ENCODE measurements around the gene SUSD4. TPM values are rescaled to one million over a fixed set of nuclear protein-coding genes. Genes with fewer than 3 reads are reported as not detected.
A peak's percentile ranks its signal among the peaks of the same experiment; 100 is the strongest.
"Not testable (repeated sequence)": the region's sequence is repeated elsewhere in the genome, so short reads cannot be mapped to it uniquely, and the experiment has no call there.

The SUSD4 gene
- total and polyA plus RNA-seq, 2 experiments from 2014 or later, result 5.6 to 8.3 TPM

- H3K27ac ChIP-seq, result no peak overlapping the region
- no peaks in the 10 kb centered on the region for H3K79me2 ChIP-seq
- H3K4me1 ChIP-seq (ENCODE audit: insufficient read depth), result peaks cover 10% of the 10 kb centered on the region
- DNase-seq (ENCODE audit: low spot score), result no peak
- no peaks in the 10 kb centered on the region for H3K27me3 ChIP-seq
- TF ChIP-seq CTCF (IDR thresholded peaks at IDR 0.05; ENCODE audit: poor library complexity) (no peak), EZH2 (IDR thresholded peaks at IDR 0.05; ENCODE audit: borderline replicate concordance) (no peak), EZH2phosphoT487 (IDR thresholded peaks at IDR 0.05; ENCODE audit: low read depth, severe bottlenecking, unreplicated experiment) (no peak)
- no peaks in the 10 kb centered on the region for H3K36me3 ChIP-seq (replicated peaks; ENCODE audit: insufficient read depth, low read depth)
- H3K4me3 ChIP-seq, result no peak overlapping the region
- no peaks in the 10 kb centered on the region for H4K20me1 ChIP-seq (ENCODE audit: insufficient read depth, poor library complexity, severe bottlenecking)
- WGBS (ENCODE audit: low lambda C conversion rate, missing lambda C conversion rate), result 100% methylated on average over 3 of the region's 3 CpGs
- H3K4me2 ChIP-seq, result no peak overlapping the region
- no peaks in the 10 kb centered on the region for H3K9me3 ChIP-seq (ENCODE audit: low read depth)
- H2AFZ ChIP-seq, result no peak overlapping the region
- no peaks in the 10 kb centered on the region for H3K9me2 ChIP-seq (replicated peaks; ENCODE audit: insufficient read depth)
These were observed 110.1 kb downstream of the SUSD4 start for GRCh38 chr1:223253916-223254315.

GRCh38 chr1:223251387-223251786 lies 112.6 kb downstream of the SUSD4 start:
- H3K79me2 ChIP-seq; H3K36me3 ChIP-seq (replicated peaks; ENCODE audit: insufficient read depth, low read depth); H3K27me3 ChIP-seq; H3K4me2 ChIP-seq; DNase-seq (ENCODE audit: low spot score); H3K9me2 ChIP-seq (replicated peaks; ENCODE audit: insufficient read depth); H2AFZ ChIP-seq; H3K4me3 ChIP-seq; H4K20me1 ChIP-seq (ENCODE audit: insufficient read depth, poor library complexity, severe bottlenecking); H3K4me1 ChIP-seq (ENCODE audit: insufficient read depth); H3K9me3 ChIP-seq (ENCODE audit: low read depth); H3K27ac ChIP-seq: not testable (repeated sequence)
- WGBS (ENCODE audit: low lambda C conversion rate, missing lambda C conversion rate), result 91% methylated on average over 2 of the region's 2 CpGs

GRCh38 chr1:223250632-223251015 lies 113.4 kb downstream of the SUSD4 start:
- no peaks in the 10 kb centered on the region for H3K27me3 ChIP-seq
- peak overlapping the region; percentile 40 for H3K27ac ChIP-seq
- H2AFZ ChIP-seq, result no peak overlapping the region
- no peaks in the 10 kb centered on the region for H3K79me2 ChIP-seq
- 87% methylated on average over 6 of the region's 6 CpGs for WGBS (ENCODE audit: low lambda C conversion rate, missing lambda C conversion rate)
- no peak for DNase-seq (ENCODE audit: low spot score)
- H4K20me1 ChIP-seq (ENCODE audit: insufficient read depth, poor library complexity, severe bottlenecking), result no peaks in the 10 kb centered on the region
- H3K9me3 ChIP-seq (ENCODE audit: low read depth), result no peaks in the 10 kb centered on the region
- TF ChIP-seq EZH2phosphoT487 (IDR thresholded peaks at IDR 0.05; ENCODE audit: low read depth, severe bottlenecking, unreplicated experiment) (no peak), EZH2 (IDR thresholded peaks at IDR 0.05; ENCODE audit: borderline replicate concordance) (no peak), CTCF (IDR thresholded peaks at IDR 0.05; ENCODE audit: poor library complexity) (no peak)
- H3K4me2 ChIP-seq, result no peak overlapping the region
- H3K4me1 ChIP-seq (ENCODE audit: insufficient read depth), result peaks cover 4% of the 10 kb centered on the region
- no peaks in the 10 kb centered on the region for H3K36me3 ChIP-seq (replicated peaks; ENCODE audit: insufficient read depth, low read depth)
- no peak overlapping the region for H3K4me3 ChIP-seq
- H3K9me2 ChIP-seq (replicated peaks; ENCODE audit: insufficient read depth), result no peaks in the 10 kb centered on the region

- no peaks in the 10 kb centered on the region for H3K27me3 ChIP-seq
- H3K36me3 ChIP-seq (replicated peaks; ENCODE audit: insufficient read depth, low read depth), result no peaks in the 10 kb centered on the region
- H3K27ac ChIP-seq, result peak overlapping the region; percentile 29
- no peaks in the 10 kb centered on the region for H4K20me1 ChIP-seq (ENCODE audit: insufficient read depth, poor library complexity, severe bottlenecking)
- TF ChIP-seq CTCF (IDR thresholded peaks at IDR 0.05; ENCODE audit: poor library complexity) (no peak), EZH2 (IDR thresholded peaks at IDR 0.05; ENCODE audit: borderline replicate concordance) (no peak), EZH2phosphoT487 (IDR thresholded peaks at IDR 0.05; ENCODE audit: low read depth, severe bottlenecking, unreplicated experiment) (no peak)
- H3K79me2 ChIP-seq, result no peaks in the 10 kb centered on the region
- H3K4me3 ChIP-seq, result no peak overlapping the region
- no peaks in the 10 kb centered on the region for H3K9me3 ChIP-seq (ENCODE audit: low read depth)
- WGBS (ENCODE audit: low lambda C conversion rate, missing lambda C conversion rate), result 64% methylated on average over 3 of the region's 3 CpGs
- peak; percentile 62 for DNase-seq (ENCODE audit: low spot score)
- no peak overlapping the region for H2AFZ ChIP-seq
- no peaks in the 10 kb centered on the region for H3K9me2 ChIP-seq (replicated peaks; ENCODE audit: insufficient read depth)
- H3K4me2 ChIP-seq, result no peak overlapping the region
- peaks cover 4% of the 10 kb centered on the region for H3K4me1 ChIP-seq (ENCODE audit: insufficient read depth)
These were observed 113.9 kb downstream of the SUSD4 start for GRCh38 chr1:223249854-223250631.

Measured in hepatocyte (in vitro differentiated cells).